HepG2 (cell line): ENCODE measurements around the gene FRMD8. TPM values are rescaled to one million over a fixed set of nuclear protein-coding genes. Genes with fewer than 3 reads are reported as not detected.

ENCODE experiments used
- CC2D1A ChIP-seq: sonication (generic); formaldehyde crosslinking; IDR thresholded peaks from 2 replicates; pipeline ENCODE4 v1.8.1; 2023; ENCODE audit warnings: mild to moderate bottlenecking, missing genetic modification reagents
- IRX3 ChIP-seq: sonication (generic); formaldehyde crosslinking; IDR thresholded peaks from 2 replicates; pipeline ENCODE4 v1.8.1; 2023; ENCODE audit warnings: mild to moderate bottlenecking, low read depth, missing genetic modification reagents, borderline replicate concordance
- KAT7 ChIP-seq: IDR thresholded peaks from 2 replicates; pipeline ENCODE4 v1.6.1; 2018; ENCODE audit warnings: borderline replicate concordance, missing compliant biosample characterization
- RBAK ChIP-seq: sonication (generic); formaldehyde crosslinking; IDR thresholded peaks from 2 replicates; pipeline ENCODE4 v1.5.1; 2020; ENCODE audit warnings: mild to moderate bottlenecking, missing genetic modification reagents
- ZNF546 ChIP-seq: sonication (generic); formaldehyde crosslinking; conservative IDR thresholded peaks from 2 replicates; pipeline ENCODE4 v1.8.1; 2023; ENCODE audit warnings: mild to moderate bottlenecking, missing genetic modification reagents
- ZNF563 ChIP-seq: sonication (generic); formaldehyde crosslinking; IDR thresholded peaks from 2 replicates; pipeline ENCODE4 v1.8.0; 2022; ENCODE audit warnings: mild to moderate bottlenecking, moderate library complexity, missing genetic modification reagents
- ZNF841 ChIP-seq: sonication (generic); formaldehyde crosslinking; IDR thresholded peaks from 2 replicates; pipeline ENCODE4 v1.8.1; 2023; ENCODE audit warnings: missing genetic modification reagents, borderline replicate concordance
- polyA plus RNA-seq, 8 experiments: library from polyadenylated mRNA; depleted of rRNA in 3 of 8; stranded (reverse) in 7 of 8; unstranded in 1 of 8; fragments of >200 nt; fragmentation: Illumina TruSeq in 4 of 8; extraction: Trizol in 4 of 8; gene quantifications; 2 replicates each; pipeline versions ENCODE4 v1.2.1 to v1.2.3, GENCODE V29; 2011 to 2016; ENCODE audit warnings: low read depth in 4 of 8, missing spikeins in 1 of 8, mixed read lengths in 1 of 8; ENCODE audit not compliant: insufficient read depth in 1 of 8
- total RNA-seq, 5 experiments: library from RNA; depleted of rRNA; stranded (reverse); fragments of >200 nt; fragmentation: Illumina TruSeq; extraction: Trizol; gene quantifications; 2 replicates each; pipeline ENCODE4 v1.2.3, GENCODE V29; 2016; ENCODE audit warnings: low read depth in 1 of 5
- TF ChIP-seq, protein P1 (sequence below): sonication (generic); formaldehyde crosslinking; conservative IDR thresholded peaks from 2 replicates; pipeline ENCODE4 v1.8.0; 2022; ENCODE audit warnings: missing genetic modification reagents
- TF ChIP-seq, protein P2 (sequence below): sonication (generic); formaldehyde crosslinking; IDR thresholded peaks from 2 replicates; pipeline ENCODE4 v1.8.0; 2022; ENCODE audit warnings: low read depth, missing genetic modification reagents
- TF ChIP-seq, protein P3 (sequence below): sonication (generic); formaldehyde crosslinking; IDR thresholded peaks from one replicate; pipeline ENCODE4 v1.5.1; 2020; ENCODE audit warnings: mild to moderate bottlenecking, missing genetic modification reagents; ENCODE audit errors: not compliant biosample characterization
- TF ChIP-seq, protein P4 (sequence below): sonication (generic); formaldehyde crosslinking; IDR thresholded peaks from 2 replicates; pipeline ENCODE4 v1.8.0; 2023; ENCODE audit warnings: mild to moderate bottlenecking, missing genetic modification reagents

FRMD8 gene
- total and polyA plus RNA-seq, 2 of the 13 experiments (the other 11 are each of a cell fraction or from before 2014, with no cell fraction given): 5.8 to 20.6 TPM

DNA sequence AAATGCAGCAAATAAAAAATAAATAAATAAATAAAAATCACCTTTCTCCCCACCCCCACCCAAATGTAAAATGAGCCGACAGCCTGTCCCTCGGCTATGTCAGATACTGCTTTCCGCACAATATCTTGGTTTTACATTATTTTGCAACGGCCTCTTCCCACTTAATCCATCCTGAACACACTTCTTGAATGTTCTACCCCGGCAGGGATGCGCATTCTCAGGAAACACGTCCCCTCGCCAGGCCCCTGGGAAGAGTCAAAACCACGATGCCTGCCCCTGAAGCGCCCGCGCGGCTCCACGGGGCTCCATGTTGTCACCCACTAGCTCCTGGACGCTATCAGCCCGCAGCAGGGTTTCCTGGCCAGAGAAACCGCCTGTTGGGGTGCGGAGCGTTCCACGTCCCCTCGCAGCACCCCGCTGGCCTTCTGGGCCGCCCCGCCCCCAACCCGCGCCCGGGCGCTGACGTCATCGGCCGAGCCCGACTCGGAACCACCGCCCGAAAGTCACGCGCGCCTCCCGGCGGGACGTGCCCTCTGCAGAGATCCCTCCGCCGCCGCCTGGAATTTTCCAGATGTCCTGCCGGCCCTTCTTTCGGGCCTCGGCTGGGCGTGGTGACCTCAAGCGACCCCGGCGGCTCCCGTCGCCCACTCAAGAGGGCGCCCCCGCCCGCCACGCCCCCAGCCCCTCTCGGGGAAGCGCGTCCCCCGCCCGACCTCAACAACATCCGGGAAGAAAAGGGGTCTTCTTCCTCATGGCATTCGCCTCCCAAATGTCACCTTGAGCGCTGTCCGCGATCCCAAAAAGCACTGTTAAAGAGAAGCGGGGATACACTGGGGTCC lies 35.6 kb downstream of the FRMD8 start (continued):
- no peak for TF ChIP-seq RBAK (CRISPR knock-in tag)
- no peak for TF ChIP-seq CC2D1A (CRISPR knock-in tag)
- TF ChIP-seq, protein P1, sequence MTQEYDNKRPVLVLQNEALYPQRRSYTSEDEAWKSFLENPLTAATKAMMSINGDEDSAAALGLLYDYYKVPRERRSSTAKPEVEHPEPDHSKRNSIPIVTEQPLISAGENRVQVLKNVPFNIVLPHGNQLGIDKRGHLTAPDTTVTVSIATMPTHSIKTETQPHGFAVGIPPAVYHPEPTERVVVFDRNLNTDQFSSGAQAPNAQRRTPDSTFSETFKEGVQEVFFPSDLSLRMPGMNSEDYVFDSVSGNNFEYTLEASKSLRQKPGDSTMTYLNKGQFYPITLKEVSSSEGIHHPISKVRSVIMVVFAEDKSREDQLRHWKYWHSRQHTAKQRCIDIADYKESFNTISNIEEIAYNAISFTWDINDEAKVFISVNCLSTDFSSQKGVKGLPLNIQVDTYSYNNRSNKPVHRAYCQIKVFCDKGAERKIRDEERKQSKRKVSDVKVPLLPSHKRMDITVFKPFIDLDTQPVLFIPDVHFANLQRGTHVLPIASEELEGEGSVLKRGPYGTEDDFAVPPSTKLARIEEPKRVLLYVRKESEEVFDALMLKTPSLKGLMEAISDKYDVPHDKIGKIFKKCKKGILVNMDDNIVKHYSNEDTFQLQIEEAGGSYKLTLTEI: no peak
- TF ChIP-seq, protein P2, sequence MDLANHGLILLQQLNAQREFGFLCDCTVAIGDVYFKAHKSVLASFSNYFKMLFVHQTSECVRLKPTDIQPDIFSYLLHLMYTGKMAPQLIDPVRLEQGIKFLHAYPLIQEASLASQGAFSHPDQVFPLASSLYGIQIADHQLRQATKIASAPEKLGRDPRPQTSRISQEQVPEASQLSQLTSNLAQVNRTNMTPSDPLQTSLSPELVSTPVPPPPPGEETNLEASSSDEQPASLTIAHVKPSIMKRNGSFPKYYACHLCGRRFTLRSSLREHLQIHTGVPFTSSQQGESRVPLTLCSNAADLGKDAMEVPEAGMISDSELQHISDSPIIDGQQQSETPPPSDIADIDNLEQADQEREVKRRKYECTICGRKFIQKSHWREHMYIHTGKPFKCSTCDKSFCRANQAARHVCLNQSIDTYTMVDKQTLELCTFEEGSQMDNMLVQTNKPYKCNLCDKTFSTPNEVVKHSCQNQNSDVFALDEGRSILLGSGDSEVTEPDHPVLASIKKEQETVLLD (CRISPR knock-in tag): no peak; the same call in 1 of the 2 replicates
- TF ChIP-seq ZNF563 (CRISPR knock-in tag): peak; percentile 28; the same call in 1 of the 2 replicates
- TF ChIP-seq, protein P3, sequence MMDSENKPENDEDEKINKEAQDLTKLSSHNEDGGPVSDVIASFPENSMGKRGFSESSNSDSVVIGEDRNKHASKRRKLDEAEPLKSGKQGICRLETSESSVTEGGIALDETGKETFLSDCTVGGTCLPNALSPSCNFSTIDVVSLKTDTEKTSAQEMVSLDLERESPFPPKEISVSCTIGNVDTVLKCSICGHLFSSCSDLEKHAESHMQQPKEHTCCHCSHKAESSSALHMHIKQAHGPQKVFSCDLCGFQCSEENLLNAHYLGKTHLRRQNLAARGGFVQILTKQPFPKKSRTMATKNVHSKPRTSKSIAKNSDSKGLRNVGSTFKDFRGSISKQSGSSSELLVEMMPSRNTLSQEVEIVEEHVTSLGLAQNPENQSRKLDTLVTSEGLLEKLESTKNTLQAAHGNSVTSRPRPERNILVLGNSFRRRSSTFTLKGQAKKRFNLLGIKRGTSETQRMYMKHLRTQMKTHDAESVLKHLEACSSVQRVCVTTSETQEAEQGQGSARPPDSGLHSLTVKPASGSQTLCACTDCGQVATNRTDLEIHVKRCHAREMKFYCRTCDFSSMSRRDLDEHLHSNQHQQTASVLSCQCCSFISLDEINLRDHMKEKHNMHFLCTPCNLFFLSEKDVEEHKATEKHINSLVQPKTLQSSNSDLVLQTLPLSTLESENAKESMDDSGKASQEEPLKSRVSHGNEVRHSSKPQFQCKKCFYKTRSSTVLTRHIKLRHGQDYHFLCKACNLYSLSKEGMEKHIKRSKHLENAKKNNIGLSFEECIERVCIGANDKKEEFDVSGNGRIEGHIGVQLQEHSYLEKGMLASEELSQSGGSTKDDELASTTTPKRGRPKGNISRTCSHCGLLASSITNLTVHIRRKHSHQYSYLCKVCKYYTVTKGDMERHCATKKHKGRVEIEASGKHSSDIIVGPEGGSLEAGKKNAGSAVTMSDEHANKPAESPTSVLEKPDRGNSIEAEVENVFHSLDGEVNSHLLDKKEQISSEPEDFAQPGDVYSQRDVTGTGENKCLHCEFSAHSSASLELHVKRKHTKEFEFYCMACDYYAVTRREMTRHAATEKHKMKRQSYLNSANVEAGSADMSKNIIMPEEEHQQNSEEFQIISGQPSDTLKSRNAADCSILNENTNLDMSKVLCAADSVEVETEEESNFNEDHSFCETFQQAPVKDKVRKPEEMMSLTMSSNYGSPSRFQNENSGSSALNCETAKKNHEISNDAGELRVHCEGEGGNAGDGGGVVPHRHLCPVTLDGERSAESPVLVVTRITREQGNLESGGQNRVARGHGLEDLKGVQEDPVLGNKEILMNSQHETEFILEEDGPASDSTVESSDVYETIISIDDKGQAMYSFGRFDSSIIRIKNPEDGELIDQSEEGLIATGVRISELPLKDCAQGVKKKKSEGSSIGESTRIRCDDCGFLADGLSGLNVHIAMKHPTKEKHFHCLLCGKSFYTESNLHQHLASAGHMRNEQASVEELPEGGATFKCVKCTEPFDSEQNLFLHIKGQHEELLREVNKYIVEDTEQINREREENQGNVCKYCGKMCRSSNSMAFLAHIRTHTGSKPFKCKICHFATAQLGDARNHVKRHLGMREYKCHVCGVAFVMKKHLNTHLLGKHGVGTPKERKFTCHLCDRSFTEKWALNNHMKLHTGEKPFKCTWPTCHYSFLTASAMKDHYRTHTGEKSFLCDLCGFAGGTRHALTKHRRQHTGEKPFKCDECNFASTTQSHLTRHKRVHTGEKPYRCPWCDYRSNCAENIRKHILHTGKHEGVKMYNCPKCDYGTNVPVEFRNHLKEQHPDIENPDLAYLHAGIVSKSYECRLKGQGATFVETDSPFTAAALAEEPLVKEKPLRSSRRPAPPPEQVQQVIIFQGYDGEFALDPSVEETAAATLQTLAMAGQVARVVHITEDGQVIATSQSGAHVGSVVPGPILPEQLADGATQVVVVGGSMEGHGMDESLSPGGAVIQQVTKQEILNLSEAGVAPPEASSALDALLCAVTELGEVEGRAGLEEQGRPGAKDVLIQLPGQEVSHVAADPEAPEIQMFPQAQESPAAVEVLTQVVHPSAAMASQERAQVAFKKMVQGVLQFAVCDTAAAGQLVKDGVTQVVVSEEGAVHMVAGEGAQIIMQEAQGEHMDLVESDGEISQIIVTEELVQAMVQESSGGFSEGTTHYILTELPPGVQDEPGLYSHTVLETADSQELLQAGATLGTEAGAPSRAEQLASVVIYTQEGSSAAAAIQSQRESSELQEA (CRISPR knock-in tag): no peak
- no peak; the same call in 1 of the 2 replicates for TF ChIP-seq IRX3 (CRISPR knock-in tag)
- no peak; the same call in 1 of the 2 replicates for TF ChIP-seq ZNF841 (CRISPR knock-in tag)
- TF ChIP-seq, protein P4, sequence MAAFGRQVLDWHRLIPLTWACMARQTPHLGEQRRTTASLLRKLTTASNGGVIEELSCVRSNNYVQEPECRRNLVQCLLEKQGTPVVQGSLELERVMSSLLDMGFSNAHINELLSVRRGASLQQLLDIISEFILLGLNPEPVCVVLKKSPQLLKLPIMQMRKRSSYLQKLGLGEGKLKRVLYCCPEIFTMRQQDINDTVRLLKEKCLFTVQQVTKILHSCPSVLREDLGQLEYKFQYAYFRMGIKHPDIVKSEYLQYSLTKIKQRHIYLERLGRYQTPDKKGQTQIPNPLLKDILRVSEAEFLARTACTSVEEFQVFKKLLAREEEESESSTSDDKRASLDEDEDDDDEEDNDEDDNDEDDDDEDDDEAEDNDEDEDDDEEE: peak; percentile 76; the same call in 1 of the 2 replicates
- TF ChIP-seq ZNF546 (CRISPR knock-in tag): no peak; the same call in 1 of the 2 replicates
- TF ChIP-seq KAT7 (CRISPR knock-in tag): no peak
